Esophagus muscularis mucosa (tissue), 4 donors: Measurements from ENCODE around the gene COL5A3. TPM values are rescaled to one million over a fixed set of nuclear protein-coding genes. Genes with fewer than 3 reads are reported as not detected.

Experiments used
- DNase-seq: peaks from one replicate; pipeline ENCODE4 v3.0.0-alpha.2; 2017; ENCODE audit errors: extremely low spot score
- H3K27ac ChIP-seq, 4 donors: fragments of 200-600 bp; sonication (generic); replicated peaks in 1 of 4; 1 replicate in 3 of 4; 2 replicates in 1 of 4; pipeline ENCODE4 v1.5.1; 2016 to 2019; ENCODE audit warnings: mild to moderate bottlenecking in 1 of 4
- H3K27me3 ChIP-seq, 4 donors: fragments of 200-600 bp; sonication (generic); one replicate each; pipeline versions ENCODE4 v1.5.1 to v1.6.0; 2016 to 2019
- H3K36me3 ChIP-seq, 4 donors: fragments of 200-600 bp; sonication (generic); one replicate each; pipeline ENCODE4 v1.5.1; 2016 to 2019
- H3K4me1 ChIP-seq, 4 donors: fragments of 200-600 bp; sonication (generic); one replicate each; pipeline ENCODE4 v1.5.1; 2016 to 2019
- H3K4me3 ChIP-seq, 4 donors: fragments of 200-600 bp; sonication (generic); 1 replicate in 2 of 4; 2 replicates in 2 of 4; pipeline ENCODE4 v1.5.1; 2016 to 2019; ENCODE audit warnings: mild to moderate bottlenecking in 4 of 4, moderate library complexity in 1 of 4
- H3K9me3 ChIP-seq, 4 donors: fragments of 200-600 bp; sonication (generic); 1 replicate in 3 of 4; 2 replicates in 1 of 4; pipeline ENCODE4 v1.5.1; 2016 to 2019
- EP300 ChIP-seq: sonication (generic); formaldehyde crosslinking; IDR thresholded peaks from one replicate; pipeline ENCODE4 v1.6.1; 2017; ENCODE audit warnings: antibody characterized with exemption
- POLR2A ChIP-seq: fragments of 450-650 bp; IDR thresholded peaks from one replicate; pipeline ENCODE4 v1.6.1; 2017; ENCODE audit warnings: antibody characterized with exemption, moderate library complexity, mild to moderate bottlenecking, low read depth
- POLR2AphosphoS5 ChIP-seq, 2 donors: sonication (generic); formaldehyde crosslinking; IDR thresholded peaks; one replicate each; pipeline ENCODE4 v1.6.1; 2017; ENCODE audit warnings: antibody characterized with exemption in 2 of 2
- WGBS: methylation state at CpG from one replicate; pipeline ENCODE4 v1.1.5; 2018; 5-methylcytosine and 5-hydroxymethylcytosine counted together
- intact Hi-C: fragments of 100-400 bp; cut with DNase I; formaldehyde crosslinking; loops from one replicate; pipeline ENCODE4 v1.15.1; 2023
- small RNA-seq, 3 donors: library from RNA; depleted of rRNA; stranded (forward); fragments of <200 nt; gene quantifications; one replicate each; pipeline ENCODE3, GENCODE V24; 2016
- total RNA-seq, 4 donors: library from RNA; depleted of rRNA; stranded (reverse); fragments of >200 nt; gene quantifications; one replicate each; pipeline versions ENCODE4 v1.1.0 to v1.2.1, GENCODE V29; 2016
- TF ChIP-seq, protein P1 (sequence below), 3 experiments: fragments of 200-600 bp in 2 of 3; fragments of 450-650 bp in 1 of 3; sonication (generic) in 2 of 3; IDR thresholded peaks; one replicate each; pipeline ENCODE4 v1.5.1; 2017 to 2019; ENCODE audit warnings: antibody characterized with exemption in 3 of 3, mild to moderate bottlenecking in 2 of 3, moderate library complexity in 1 of 3

COL5A3 gene
- total RNA-seq, 4 donors from 2014 or later, result 12.9 to 29.1 (median 19.5) TPM

DNA sequence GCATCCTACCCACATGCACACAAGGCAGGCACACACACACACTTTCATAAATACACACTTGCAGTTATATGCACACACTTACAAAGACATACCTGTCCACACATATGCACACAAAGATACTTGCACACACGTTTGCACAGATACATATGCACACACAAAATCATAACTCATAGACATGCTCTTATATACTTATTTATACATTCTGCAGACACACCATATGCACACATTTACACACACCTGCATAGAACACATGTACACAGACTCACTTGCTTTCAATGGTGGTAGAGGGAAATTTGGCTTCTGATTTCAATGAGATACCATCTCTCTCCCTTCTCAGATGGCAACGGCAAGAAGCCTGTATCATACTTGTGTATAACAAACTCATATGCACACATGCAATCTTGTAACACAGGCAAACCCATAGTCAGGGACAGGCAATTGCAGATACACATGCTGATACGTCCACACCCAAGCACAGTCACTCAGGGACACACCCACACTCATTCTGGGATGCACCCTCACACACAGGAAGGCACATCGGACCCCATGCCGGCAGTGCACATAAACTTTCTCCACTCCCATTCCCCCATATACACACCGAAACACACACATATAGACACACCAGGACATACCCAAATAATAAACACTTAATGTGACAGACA lies 98.6 kb downstream of the COL5A3 start:
- Histone ChIP-seq H3K9me3 (no peaks in the 10 kb centered on the region), H3K36me3 (no peaks in the 10 kb centered on the region), H3K27ac (no peak overlapping the region), H3K27me3 (peaks cover 0 to 90% (median 28%) of the 10 kb centered on the region in 4 donors), H3K4me3 (no peak overlapping the region), H3K4me1 (peaks cover 17 to 25% (median 24%) of the 10 kb centered on the region in 4 donors)
- no peak for TF ChIP-seq EP300
- TF ChIP-seq POLR2AphosphoS5 (IDR thresholded peaks at IDR 0.05), result no peak
- TF ChIP-seq, protein P1, sequence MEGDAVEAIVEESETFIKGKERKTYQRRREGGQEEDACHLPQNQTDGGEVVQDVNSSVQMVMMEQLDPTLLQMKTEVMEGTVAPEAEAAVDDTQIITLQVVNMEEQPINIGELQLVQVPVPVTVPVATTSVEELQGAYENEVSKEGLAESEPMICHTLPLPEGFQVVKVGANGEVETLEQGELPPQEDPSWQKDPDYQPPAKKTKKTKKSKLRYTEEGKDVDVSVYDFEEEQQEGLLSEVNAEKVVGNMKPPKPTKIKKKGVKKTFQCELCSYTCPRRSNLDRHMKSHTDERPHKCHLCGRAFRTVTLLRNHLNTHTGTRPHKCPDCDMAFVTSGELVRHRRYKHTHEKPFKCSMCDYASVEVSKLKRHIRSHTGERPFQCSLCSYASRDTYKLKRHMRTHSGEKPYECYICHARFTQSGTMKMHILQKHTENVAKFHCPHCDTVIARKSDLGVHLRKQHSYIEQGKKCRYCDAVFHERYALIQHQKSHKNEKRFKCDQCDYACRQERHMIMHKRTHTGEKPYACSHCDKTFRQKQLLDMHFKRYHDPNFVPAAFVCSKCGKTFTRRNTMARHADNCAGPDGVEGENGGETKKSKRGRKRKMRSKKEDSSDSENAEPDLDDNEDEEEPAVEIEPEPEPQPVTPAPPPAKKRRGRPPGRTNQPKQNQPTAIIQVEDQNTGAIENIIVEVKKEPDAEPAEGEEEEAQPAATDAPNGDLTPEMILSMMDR (IDR thresholded peaks at IDR 0.05), result no peak
- no peak for TF ChIP-seq POLR2A
- intact Hi-C loops, result no loop called here
- no peak for DNase-seq
- WGBS, result 62% methylated on average over 6 of the region's 6 CpGs

GRCh38 chr19:9910625-9911024 lies 99.7 kb downstream of the COL5A3 start:
- Histone ChIP-seq H3K4me3 (no peak overlapping the region), H3K4me1 (peaks cover 17 to 25% (median 24%) of the 10 kb centered on the region in 4 donors), H3K36me3 (no peaks in the 10 kb centered on the region), H3K27me3 (peaks cover 0 to 90% (median 28%) of the 10 kb centered on the region in 4 donors), H3K27ac (no peak overlapping the region), H3K9me3 (no peaks in the 10 kb centered on the region)
- intact Hi-C loops, result no loop called here
- DNase-seq, result no peak
- 100% methylated on average over 1 of the region's 1 CpG for whole genome bisulfite sequencing
- TF ChIP-seq POLR2AphosphoS5 (IDR thresholded peaks at IDR 0.05), result no peak
- TF ChIP-seq, protein P1 (IDR thresholded peaks at IDR 0.05), result no peak
- no peak for TF ChIP-seq EP300
- no peak for TF ChIP-seq POLR2A

Small RNA genes within 50 kb of the gene (small RNA-seq; reads per million reads assigned to genes)
- 0 reads per million in 3 donors for gene MIR5589

Other genes starting within 250 kb of the COL5A3 start
- gene ZNF846, start 241.8 kb downstream of the COL5A3 start, total RNA-seq, result 10 to 100 TPM; 19.7 to 43.2 (median 22.8) TPM
- gene FBXL12, start 191.4 kb downstream of the COL5A3 start, total RNA-seq, result 10 to 100 TPM; 15.8 to 32.7 (median 29.2) TPM
- gene UBL5, start 182.6 kb downstream of the COL5A3 start, total RNA-seq, result 100 to 1,000 TPM; 297 to 717 (median 464) TPM
- 100 to 1,000 TPM; 113 to 183 (median 145) TPM for gene PIN1, start 175.2 kb downstream of the COL5A3 start, total RNA-seq
- 10 to 100 TPM in 3 of 4 donors, 1 to 10 TPM in 1; 3.6 to 17.1 (median 11.6) TPM for gene OLFM2, start 74.0 kb downstream of the COL5A3 start, total RNA-seq
- gene RDH8, start 3.0 kb upstream of the COL5A3 start, total RNA-seq, result not detected
- gene SHFL, start 75.8 kb upstream of the COL5A3 start, total RNA-seq, result 10 to 100 TPM; 17.4 to 34.9 (median 26.1) TPM
- gene ANGPTL6, start 92.2 kb upstream of the COL5A3 start, total RNA-seq, result not detected
- 10 to 100 TPM; 22.7 to 39.3 (median 29.1) TPM for gene PPAN, start 95.9 kb upstream of the COL5A3 start, total RNA-seq
- gene P2RY11, start 101.2 kb upstream of the COL5A3 start, total RNA-seq, result 10 to 100 TPM in 1 of 4 donors, 1 to 10 TPM in 3; 4.9 to 11.3 (median 8.5) TPM
- 100 to 1,000 TPM; 220 to 344 (median 305) TPM for gene EIF3G, start 109.4 kb upstream of the COL5A3 start, total RNA-seq
- gene DNMT1, start 184.4 kb upstream of the COL5A3 start, total RNA-seq, result 10 to 100 TPM; 20.8 to 51.4 (median 34.8) TPM
- 10 to 100 TPM; 14.5 to 27.7 (median 20.4) TPM for gene S1PR2, start 220.8 kb upstream of the COL5A3 start, total RNA-seq
- gene MRPL4, start 241.7 kb upstream of the COL5A3 start, total RNA-seq, result 10 to 100 TPM; 39.9 to 78.0 (median 61.7) TPM